NT2/D1 (cell line): ENCODE results near the gene SSTR4.

ENCODE experiments used
- SUZ12 ChIP-seq: IDR thresholded peaks from 2 replicates; pipeline ENCODE4 v1.6.1; 2011; ENCODE audit not compliant: insufficient read length, insufficient read depth; ENCODE audit errors: extremely low read depth
- YY1 ChIP-seq: IDR thresholded peaks from 2 replicates; pipeline ENCODE4 v1.6.1; 2011; ENCODE audit not compliant: insufficient read length, insufficient read depth
- ZNF274 ChIP-seq: IDR thresholded peaks from 2 replicates; pipeline ENCODE4 v1.6.1; 2011; ENCODE audit warnings: mild to moderate bottlenecking, low read depth, low read length

DNA sequence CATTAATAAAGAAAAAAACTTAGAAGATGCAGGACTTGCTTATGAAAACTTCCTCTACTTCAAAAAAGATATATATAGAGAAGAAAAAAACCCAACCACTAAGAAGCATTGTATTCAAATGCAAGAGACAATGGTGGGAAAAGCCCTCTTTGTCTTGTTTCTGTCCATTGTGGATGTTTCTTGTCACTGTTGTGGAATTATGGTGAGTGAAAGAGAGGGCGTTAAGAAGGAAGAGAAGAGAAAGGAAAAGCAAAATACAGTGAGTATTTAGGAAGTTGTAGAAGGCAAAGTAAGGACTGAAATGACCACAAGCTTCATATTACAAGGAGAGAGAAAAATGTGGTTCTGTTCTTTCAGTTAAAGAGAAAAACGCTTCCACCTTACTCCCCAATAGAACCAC, 28.5 kb downstream of the SSTR4 start:
- TF ChIP-seq SUZ12 (no peak), YY1 (no peak), ZNF274 (no peak)
